Mammary epithelial cell (primary cell): ENCODE results near the gene ISCU.

Source experiments
- CTCF ChIP-seq, 2 donors: IDR thresholded peaks in 1 of 2; conservative IDR thresholded peaks in 1 of 2; 2 replicates each; pipeline ENCODE4 v1.5.1; 2011 to 2012; ENCODE audit warnings: inconsistent platforms in 2 of 2, low read length in 2 of 2, mild to moderate bottlenecking in 2 of 2, control low read depth in 1 of 2, low read depth in 1 of 2; ENCODE audit not compliant: insufficient read depth in 1 of 2; ENCODE audit errors: extremely low read depth in 1 of 2
- EZH2 ChIP-seq: IDR thresholded peaks from 2 replicates; pipeline ENCODE4 v1.6.1; 2012; ENCODE audit warnings: low read length, inconsistent platforms, borderline replicate concordance

GRCh38 chr12:108518101-108518715 is 44.2 kb upstream of the ISCU start:
- TF ChIP-seq CTCF (conservative IDR thresholded peaks at IDR 0.05 in 1 of 2, IDR thresholded peaks at IDR 0.05 in 1 of 2; ENCODE audit: extremely low read depth in 1 of 2, insufficient read depth in 1 of 2, low read depth in 1 of 2, low read length in 2 of 2): no peak
- no peak for TF ChIP-seq EZH2
